Kidney (tissue), 14 donors: ENCODE data around the gene SORCS3. TPM values are rescaled to one million over a fixed set of nuclear protein-coding genes. Genes with fewer than 3 reads are reported as not detected.

ENCODE experiments used
- DNase-seq, 5 donors: peaks; one replicate each; pipeline ENCODE4 v3.0.0-alpha.2; 2013 to 2020
- FAIRE-seq: peaks from 2 replicates; lab custom pipeline; 2012; peaks lifted over from hg19 to GRCh38; lab: Jason Lieb, UNC
- H3K27ac ChIP-seq, 2 donors: one replicate each; pipeline ENCODE4 v1.7.0; 2013; ENCODE audit warnings: low read depth in 2 of 2, low read length in 2 of 2, inconsistent platforms in 1 of 2
- H3K27me3 ChIP-seq: one replicate; pipeline ENCODE4 v1.7.1; 2013; ENCODE audit warnings: low read length, inconsistent platforms; ENCODE audit not compliant: control insufficient read depth, insufficient read depth
- H3K36me3 ChIP-seq, 3 donors: one replicate each; pipeline versions ENCODE4 v1.7.0 to v1.7.1; 2013; ENCODE audit warnings: low read length in 3 of 3, control low read depth in 1 of 3, inconsistent platforms in 1 of 3; ENCODE audit not compliant: insufficient read depth in 3 of 3, control insufficient read depth in 2 of 3
- H3K4me1 ChIP-seq, 3 donors: one replicate each; pipeline versions ENCODE4 v1.7.0 to v1.7.1; 2013; ENCODE audit warnings: low read length in 3 of 3, inconsistent platforms in 1 of 3, low read depth in 1 of 3; ENCODE audit not compliant: control insufficient read depth in 2 of 3, insufficient read depth in 2 of 3
- H3K4me3 ChIP-seq, 3 donors: one replicate each; pipeline versions ENCODE4 v1.7.0 to v1.8.1; 2013; ENCODE audit warnings: low read length in 3 of 3, control low read depth in 1 of 3, inconsistent platforms in 1 of 3
- H3K9ac ChIP-seq, 3 donors: one replicate each; pipeline versions ENCODE4 v1.7.0 to v1.7.1; 2013; ENCODE audit warnings: low read length in 3 of 3, control low read depth in 1 of 3, inconsistent platforms in 1 of 3
- H3K9me3 ChIP-seq, 3 donors: one replicate each; pipeline versions ENCODE4 v1.7.0 to v1.7.1; 2013; ENCODE audit warnings: low read length in 3 of 3, control low read depth in 1 of 3, inconsistent platforms in 1 of 3; ENCODE audit not compliant: control insufficient read depth in 2 of 3, insufficient read depth in 1 of 3
- intact Hi-C: fragments of 100-400 bp; cut with DNase I; formaldehyde crosslinking; loops from one replicate; pipeline ENCODE4 v1.11.1; 2022
- polyA plus RNA-seq: library from polyadenylated mRNA; stranded (reverse); fragments of 350-450 nt; fragmentation: Illumina TruSeq; extraction: RNeasy Lipid Tissue Mini Kit (QIAGEN cat#74804); gene quantifications from one replicate; pipeline ENCODE4 v1.2.3, GENCODE V29; 2014; ENCODE audit warnings: low read depth, low replicate concordance; ENCODE audit not compliant: insufficient read depth
- total RNA-seq: library from RNA; stranded (reverse); fragmentation: NEBNext Ultra II Directional; extraction: Animal tissue kit (Norgen Biotek cat#: 25700); gene quantifications from one replicate; pipeline ENCODE4 v1.2.1, GENCODE V29; 2021
- TF ChIP-seq, protein P1 (sequence below): IDR thresholded peaks from 3 replicates; pipeline ENCODE4 v1.5.1; 2012; ENCODE audit warnings: mild to moderate bottlenecking, moderate library complexity, borderline replicate concordance; ENCODE audit not compliant: insufficient read depth; ENCODE audit errors: extremely low read depth
- donor health status: control.
- donor health status: control.
- donor health status: control.
- donor health status: control.
- donor health status: control.
- donor health status: DM: yes; HTN: yes; CAD: no.
- donor health status: Normal renal cell carcinoma (clear cell type).

SORCS3 gene
- total and polyA plus RNA-seq, 2 donors from 2014 or later, result 0.52 to 1.1 TPM

DNA sequence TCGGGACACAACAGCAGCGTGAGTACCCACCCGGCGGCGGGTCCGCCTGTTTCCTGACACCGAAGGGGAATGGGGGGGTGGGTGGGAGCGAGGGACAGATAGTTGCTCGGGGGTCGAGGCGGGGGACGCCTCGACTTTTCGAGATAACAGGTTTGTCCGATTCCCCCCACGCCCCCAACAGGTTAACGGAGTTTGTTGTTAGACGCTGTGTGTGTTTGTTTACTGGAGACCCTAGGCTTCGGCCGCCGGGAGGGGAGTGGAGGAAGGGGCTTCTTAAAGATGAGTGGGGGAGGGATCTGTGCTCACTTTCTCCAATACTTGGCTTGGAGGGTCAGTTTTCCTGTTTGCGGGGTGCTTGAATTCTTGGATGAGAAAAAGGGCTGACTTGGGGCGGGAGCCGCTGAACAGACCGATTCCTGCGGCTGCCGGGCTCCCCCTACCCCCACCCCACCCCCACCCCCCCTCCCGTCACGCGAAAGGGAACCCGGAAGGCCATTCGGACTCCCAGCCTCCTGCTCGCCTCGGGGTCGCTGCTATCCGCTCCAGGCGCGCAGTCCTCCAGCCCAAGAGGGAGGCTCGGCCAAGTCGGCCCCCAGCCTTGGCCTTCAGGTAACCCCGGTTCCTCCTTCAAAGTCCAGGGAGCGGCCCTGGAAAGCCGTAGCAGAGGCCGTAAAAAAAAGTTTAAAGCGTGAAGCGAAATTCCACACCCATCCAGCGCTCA is 1.0 kb downstream of the SORCS3 start:
- Histone ChIP-seq H3K36me3 (no peaks in the 10 kb centered on the region), H3K27me3 (peaks cover 9% of the 10 kb centered on the region), H3K27ac (no peak overlapping the region), H3K9me3 (no peaks in the 10 kb centered on the region), H3K4me1 (no peaks in the 10 kb centered on the region), H3K4me3 (peak overlapping the region in 1 of 3 donors; percentile 60), H3K9ac (peak overlapping the region in 1 of 3 donors; percentile 3)
- DNase-seq (peak in 3 of 5 donors; percentile 18 to 63 (median 34)), FAIRE-seq (no peak)
- intact Hi-C loops, result no loop called here
- TF ChIP-seq, protein P1, sequence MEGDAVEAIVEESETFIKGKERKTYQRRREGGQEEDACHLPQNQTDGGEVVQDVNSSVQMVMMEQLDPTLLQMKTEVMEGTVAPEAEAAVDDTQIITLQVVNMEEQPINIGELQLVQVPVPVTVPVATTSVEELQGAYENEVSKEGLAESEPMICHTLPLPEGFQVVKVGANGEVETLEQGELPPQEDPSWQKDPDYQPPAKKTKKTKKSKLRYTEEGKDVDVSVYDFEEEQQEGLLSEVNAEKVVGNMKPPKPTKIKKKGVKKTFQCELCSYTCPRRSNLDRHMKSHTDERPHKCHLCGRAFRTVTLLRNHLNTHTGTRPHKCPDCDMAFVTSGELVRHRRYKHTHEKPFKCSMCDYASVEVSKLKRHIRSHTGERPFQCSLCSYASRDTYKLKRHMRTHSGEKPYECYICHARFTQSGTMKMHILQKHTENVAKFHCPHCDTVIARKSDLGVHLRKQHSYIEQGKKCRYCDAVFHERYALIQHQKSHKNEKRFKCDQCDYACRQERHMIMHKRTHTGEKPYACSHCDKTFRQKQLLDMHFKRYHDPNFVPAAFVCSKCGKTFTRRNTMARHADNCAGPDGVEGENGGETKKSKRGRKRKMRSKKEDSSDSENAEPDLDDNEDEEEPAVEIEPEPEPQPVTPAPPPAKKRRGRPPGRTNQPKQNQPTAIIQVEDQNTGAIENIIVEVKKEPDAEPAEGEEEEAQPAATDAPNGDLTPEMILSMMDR, result no peak

DNA sequence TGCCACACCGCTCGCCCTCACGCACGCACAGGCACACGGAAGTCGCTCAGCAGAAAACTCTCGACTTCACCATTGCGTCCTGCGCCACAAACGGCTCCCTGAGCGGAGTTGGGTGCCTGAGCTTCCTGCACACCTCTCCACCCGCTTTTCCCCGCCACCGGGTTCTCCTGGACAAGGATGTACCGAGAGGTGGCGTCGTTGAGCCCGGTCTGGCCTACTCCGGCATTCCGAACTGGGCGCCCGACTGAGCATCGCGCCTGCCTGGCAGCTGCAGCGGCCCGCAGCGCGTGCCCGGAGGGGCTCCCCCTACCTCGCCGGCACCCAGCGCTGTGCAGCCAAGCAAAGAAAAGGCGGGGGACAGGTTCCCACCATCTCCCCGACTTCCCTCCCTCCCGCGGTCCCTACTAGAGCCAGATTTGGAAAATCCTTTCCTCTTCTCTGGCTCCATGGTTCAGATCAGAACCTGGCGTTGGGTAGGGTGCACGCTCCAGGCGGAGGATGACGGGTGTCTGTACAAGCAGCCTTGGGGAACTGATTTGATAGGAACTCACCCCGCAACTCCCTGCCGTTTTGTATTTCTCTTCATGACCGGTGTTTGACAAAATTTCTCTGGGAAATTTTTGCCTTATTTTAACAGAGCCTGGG is 1.7 kb downstream of the SORCS3 start:
- peak overlapping the region in 1 of 3 donors; percentile 60 for H3K4me3 ChIP-seq
- H3K27ac ChIP-seq, result no peak overlapping the region
- no peaks in the 10 kb centered on the region for H3K36me3 ChIP-seq
- intact Hi-C loops, result no loop called here
- peak; percentile 83 to 89 (median 87) for DNase-seq
- peak overlapping the region in 1 of 3 donors; percentile 3 for H3K9ac ChIP-seq
- peaks cover 8% of the 10 kb centered on the region for H3K27me3 ChIP-seq
- no peaks in the 10 kb centered on the region for H3K9me3 ChIP-seq
- H3K4me1 ChIP-seq, result no peaks in the 10 kb centered on the region
- FAIRE-seq, result no peak
- TF ChIP-seq, protein P1, result no peak

DNA sequence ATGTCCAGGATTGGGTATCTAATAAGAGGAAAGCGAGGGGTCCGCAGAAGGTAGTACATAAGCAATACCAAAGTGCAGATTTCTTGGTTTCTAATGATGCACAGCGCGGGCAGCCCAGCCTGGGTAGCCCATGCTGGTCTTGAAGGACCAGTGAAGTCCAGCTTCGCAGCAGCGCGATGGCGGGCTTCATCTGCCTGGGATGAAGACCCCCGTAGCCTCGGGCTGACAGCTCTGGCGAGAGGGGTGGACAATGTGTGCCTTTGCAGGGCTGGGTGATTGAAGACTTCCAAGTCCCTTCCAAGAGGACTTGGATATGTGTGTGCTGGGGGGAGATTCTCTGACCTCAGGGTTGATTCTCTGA is 2.2 kb downstream of the SORCS3 start:
- H3K4me1 ChIP-seq, result no peaks in the 10 kb centered on the region
- FAIRE-seq, result no peak
- H3K27me3 ChIP-seq, result peaks cover 5% of the 10 kb centered on the region

More for the DNA sequence above, 2.2 kb downstream of the SORCS3 start:
- peak in 1 of 5 donors; percentile 63 for DNase-seq
- TF ChIP-seq, protein P1, result no peak
- Histone ChIP-seq H3K9ac (no peak overlapping the region), H3K4me3 (no peak overlapping the region), H3K9me3 (no peaks in the 10 kb centered on the region), H3K36me3 (no peaks in the 10 kb centered on the region), H3K27ac (no peak overlapping the region)
- intact Hi-C loops, result no loop called here
